GM18909 (cell line): ENCODE results near the gene SLFN14.
"Not testable (repeated sequence)": the region's sequence is repeated elsewhere in the genome, so short reads cannot be mapped to it uniquely, and the experiment has no call there.

Experiments used
- ATAC-seq: cut with Tn5 transposase; IDR thresholded peaks from one replicate; pipeline ENCODE4 v1.9.1; 2021; ENCODE audit warnings: mild to moderate bottlenecking; ENCODE audit not compliant: unreplicated experiment, poor library complexity

SLFN14 gene

DNA sequence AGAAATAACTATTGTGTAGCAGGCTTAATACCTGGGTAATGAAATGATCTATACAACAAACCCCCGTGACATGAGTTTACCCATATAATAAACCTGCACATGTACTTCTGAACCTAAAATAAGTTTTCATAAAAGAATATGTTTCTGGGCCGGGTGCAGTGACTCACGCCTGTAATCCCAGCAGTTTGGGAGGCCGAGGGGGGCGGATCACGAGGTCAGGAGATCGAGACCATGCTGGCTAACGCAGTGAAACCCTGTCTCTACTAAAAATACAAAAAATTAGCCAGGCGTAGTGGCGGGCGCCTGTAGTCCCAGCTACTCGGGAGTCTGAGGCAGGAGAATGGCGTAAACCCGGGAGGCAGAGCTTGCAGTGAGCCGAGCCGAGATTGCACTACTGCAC lies 2.6 kb upstream of the SLFN14 start:
- not testable (repeated sequence) for ATAC-seq

DNA sequence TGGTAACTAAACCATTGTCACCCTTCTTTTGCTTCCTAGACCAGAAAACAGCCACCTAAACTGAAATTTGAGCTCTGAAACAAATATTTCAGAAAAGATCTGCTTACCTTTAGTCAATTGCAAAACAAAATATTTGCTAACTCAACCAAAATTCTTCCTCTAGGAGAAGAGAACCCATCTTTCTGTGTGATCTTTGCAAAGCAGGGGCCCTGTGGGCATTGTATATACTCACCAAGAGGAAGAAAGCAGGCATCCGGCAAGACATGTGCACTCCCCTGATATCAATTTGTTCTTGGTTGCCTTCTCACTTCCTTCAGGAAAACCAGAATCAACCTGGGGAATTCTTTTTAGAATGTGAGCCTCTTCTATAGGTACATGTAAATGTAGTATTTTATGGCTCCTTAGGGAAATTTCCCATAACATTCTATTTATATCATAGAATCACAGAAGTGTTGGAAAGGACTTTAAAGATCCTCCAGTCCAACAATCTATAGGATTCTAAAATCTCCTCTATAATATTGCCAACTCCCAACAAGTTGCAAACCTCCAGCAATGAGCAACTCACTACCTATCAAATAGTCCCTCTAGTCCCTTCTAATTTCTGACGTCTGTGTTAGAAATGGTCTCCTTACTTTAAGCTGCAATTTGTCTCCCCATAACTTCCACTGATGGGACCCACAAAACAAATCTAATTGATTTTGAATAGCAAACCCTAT lies 966 bp downstream of the SLFN14 start:
- ATAC-seq = no peak

DNA sequence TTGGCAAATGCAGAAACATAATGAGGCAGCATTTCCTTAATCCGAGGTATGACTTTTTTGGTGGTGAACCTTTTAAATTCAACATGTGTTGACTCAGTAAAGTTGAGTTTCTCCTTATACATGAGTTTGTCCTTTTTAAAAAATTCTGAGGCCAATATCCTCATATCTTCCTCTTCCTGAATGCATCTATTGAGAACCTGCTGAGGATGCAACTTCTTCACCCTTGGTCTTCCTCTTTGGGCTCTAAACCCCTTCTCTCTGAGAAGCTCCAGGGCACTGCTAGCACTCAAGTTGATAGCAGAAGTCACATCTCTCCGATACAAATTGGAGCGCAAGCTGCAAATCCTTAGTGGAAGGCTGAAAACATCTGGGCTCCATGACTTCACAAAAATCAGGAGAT lies 3.3 kb downstream of the SLFN14 start:
- no peak for ATAC-seq

DNA sequence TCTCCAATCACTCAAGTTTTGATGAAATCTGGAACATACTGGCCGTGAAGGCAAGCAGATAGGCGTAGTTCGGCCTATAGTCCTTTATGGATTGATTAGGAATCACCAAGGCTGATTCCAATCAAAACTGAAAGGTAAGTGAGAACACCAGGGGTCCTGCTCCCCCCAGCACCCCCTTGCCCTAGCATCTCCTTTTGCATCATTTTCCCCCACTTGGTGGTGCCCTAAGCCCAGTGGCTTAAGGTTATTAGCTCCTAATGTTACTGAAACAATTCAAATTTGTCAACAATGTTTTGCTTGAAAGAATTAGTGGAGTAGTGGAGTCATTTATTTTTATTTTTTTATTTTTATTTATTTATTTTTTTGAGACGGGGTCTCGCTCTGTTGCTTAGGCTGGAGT lies 4.9 kb downstream of the SLFN14 start:
- no peak for ATAC-seq

DNA sequence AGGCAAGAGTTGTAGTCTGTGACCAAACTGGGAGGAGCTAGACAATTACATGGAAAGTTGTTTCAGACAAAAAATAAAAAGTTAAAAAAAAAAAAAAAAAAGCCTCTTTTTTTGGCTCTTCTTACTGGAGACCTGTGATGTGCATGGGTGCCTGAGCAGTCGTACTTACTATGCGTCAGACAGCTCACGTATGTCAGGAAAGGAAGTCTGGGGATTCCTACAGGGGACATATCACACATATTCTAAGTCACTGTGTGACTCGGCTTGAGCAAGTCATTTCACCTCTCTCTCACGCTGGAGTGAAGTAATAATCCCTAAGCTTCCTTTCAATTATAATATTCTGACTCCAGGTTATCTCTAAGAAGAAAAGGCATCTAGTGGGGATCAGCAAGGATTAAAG lies 6.0 kb downstream of the SLFN14 start:
- no peak for ATAC-seq

DNA sequence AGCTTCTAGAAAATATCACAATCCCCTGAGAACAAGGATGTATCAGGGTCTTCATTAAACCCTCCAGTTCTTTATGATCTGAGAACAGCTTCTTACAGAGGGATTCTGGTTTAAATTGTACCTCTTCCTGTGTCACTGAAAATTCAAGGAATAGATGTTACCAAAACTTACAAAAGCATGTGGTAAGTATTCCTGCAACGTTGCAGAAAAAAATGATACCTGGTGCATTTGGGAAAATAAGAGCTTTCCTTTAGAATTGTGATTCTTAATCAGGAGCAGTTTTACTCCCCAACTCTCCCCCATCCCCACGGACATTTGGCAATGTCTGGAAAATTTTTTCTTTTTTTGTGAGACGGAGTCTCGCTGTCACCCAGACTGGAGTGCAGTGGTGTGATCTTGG lies 7.3 kb downstream of the SLFN14 start:
- ATAC-seq = no peak

DNA sequence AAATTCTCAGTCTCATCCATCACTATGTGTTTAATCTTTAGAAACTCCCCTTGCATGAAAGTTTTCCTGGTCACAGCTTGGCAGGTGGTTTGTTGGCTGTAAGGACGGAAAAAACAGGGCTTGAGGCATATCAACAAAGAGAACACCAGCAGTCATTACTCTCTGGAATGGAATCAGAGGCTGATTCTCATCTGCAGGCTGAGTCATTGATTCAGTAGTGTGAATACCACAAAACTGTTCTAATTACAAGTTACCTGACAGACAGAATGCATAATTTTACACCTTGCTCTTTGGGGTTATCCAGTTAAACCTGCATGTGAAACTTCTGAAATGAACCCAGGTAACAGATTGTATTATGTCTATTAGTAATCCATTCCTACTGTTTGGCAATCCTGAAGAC lies 11.6 kb downstream of the SLFN14 start:
- ATAC-seq = no peak

DNA sequence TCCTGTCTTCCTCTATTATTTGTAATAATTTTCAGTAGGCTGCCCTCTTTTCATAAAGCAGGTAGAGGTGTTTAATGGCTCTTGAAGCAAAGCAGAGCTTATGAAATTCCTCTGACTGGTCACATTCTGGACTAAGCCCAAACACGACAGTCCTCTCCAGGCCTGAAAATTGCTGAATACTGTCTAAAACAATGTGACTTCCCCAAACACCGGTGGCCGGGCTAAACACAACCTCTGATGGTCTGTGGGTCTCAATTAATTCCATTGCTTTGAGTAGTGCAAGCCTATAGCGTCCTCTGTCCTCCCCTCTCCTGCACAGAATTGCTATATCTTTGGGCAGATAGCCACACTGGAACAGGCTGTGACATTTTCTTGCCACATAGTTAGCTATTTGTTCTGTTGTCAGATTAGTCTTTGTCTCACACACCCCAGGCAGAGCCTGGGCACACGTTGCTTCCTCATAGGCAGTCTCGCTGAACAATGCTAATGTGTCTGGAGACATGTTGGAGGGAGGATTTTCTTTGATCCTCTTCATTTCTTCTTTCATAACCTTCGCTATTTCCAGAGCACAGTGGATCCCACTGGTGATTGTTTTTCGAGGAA lies 12.3 kb downstream of the SLFN14 start:
- no peak for ATAC-seq

DNA sequence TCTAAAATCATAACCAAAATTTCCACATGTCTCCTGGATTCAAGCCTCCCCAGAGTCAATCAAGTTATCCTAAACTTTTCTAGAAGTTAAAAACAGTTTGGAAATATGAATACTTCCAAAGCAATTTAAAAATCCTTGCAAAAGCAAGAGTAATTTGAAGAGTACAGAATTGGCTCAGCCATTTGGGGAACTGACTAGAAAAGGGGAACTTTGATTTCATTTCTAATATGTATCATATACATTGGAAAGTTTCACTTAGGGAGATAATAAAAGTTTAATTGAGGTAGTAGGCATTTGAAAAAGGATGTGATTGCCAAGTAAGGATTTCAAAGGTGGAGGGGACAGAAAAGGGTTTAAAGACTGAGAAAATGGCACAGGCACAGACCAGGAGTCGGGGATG lies 14.1 kb downstream of the SLFN14 start:
- ATAC-seq = no peak

DNA sequence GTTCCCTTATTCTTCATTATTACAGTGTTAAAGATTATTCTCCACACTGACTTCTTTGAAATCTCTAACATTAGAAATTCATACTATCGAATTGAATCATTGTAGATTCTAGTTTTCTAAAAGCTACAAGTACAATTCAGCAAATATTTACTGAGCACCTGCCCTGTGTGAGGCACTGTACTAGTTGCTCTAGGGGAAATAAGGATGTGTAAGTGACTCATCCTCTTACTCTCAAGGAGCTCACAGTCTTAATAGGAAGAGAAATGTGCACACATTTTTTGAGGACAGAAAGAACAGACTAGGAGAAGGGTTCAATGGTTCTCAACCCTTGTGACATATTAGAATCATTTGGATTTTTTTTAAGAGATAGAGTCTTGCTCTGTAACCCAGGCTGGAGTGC lies 15.5 kb downstream of the SLFN14 start:
- ATAC-seq = no peak

DNA sequence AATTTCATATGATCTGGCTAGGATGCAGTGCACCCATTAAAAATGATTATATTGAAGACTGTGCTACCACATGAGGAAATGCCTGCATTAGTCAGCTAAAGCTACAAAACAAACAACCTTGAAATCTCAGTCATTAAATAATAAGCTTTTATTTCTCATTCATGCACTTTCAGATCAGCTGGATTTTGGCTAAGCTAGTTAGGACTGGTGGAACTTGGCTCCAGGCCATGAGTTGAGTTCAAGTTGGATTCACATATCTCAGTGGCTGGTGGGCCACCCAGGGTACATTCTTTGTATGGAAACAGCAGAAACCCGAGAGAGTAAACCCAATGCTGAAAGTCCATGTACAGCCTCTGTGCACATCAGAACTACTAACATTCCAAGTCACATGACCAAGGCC lies 16.8 kb downstream of the SLFN14 start:
- no peak for ATAC-seq

DNA sequence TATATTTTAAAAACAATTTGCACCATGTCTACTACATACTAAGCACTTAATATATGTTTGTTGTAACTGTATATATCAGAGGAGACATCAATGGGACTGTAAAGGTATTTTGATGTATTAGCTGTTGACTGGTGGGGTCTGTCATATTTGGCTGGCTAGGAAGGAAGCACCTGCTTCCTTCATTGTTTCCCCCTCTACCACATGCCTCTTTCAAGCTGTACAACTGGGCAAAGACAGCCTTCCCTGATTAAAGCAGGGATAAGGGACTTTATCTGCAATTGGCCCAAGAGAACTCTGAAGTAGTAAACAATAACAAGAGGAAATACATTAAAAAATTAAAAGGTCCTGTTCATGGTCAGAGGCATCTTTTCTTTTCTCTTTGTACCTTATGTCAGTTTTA lies 17.6 kb downstream of the SLFN14 start:
- ATAC-seq = no peak

DNA sequence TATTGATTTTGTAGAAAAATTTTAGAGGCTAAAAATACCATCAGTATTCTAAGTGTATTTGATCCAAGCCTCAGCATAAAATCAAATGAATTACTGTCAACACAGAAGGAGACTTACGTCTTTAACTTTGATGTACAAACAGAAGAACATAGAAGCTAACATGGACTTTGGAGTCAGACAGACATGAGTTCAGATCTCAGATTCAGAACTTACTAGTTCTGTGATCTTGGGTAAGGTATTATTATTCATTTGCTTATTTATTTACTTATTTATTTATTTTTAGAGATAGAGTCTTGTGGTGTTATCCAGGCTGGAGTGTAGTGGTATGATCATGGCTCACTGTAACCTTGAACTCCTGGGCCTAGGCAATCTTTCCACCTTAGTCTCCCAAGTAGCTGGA lies 19.2 kb downstream of the SLFN14 start:
- no peak for ATAC-seq

DNA sequence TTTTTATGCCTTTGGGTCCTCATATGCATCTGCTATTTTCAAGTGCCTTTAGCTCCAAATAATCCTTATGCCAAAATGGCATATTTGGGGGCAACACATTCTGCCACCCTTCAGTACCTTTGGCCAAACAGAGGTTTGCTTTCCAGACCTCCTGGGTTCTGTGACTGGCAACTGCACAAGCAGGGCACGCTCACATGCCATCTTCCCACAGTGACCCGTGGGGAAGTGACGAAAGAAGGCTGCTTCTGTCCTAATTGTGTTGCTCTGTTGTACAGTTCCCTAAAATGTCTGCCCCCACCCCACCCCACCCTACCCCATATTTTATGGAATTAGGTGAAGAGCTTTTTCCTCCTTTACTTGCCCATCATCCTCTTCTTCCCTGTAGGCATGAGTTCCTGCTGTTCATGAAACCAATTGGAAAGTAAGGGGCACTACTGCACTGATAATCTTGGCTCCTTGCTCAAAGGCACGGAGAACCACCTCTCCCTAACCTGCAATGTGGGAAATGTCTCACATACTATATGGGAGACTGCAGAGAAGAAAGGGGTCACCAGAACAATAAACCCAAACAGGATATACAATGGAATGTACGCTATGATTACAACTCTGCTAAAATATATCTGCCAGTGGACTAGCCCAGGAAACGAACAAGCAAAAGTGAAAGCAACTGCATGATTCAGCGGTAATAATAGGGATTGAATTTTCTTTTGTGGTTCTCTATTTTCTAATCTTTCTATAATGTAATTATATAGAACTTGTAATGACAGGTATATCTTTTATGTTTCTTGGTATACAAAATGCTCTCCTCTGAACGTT lies 19.8 kb downstream of the SLFN14 start:
- no peak for ATAC-seq

DNA sequence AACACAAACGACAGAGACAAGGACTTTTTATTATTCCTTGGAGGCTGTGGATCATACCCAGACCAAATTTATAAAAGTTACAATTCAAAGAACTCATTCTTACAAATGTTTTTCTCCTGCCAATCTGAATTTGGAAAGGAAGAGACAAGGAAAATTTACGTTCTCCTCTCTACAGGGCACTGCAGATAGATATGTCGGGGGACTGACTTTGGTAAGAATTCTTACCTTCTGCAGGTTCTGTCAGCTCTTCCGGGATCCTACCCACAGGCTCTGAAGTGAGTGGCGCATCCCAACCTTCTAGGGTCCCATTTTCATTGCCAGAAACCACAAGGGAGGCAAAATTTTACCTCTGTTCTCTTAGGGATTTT lies 21.0 kb downstream of the SLFN14 start:
- ATAC-seq = no peak

DNA sequence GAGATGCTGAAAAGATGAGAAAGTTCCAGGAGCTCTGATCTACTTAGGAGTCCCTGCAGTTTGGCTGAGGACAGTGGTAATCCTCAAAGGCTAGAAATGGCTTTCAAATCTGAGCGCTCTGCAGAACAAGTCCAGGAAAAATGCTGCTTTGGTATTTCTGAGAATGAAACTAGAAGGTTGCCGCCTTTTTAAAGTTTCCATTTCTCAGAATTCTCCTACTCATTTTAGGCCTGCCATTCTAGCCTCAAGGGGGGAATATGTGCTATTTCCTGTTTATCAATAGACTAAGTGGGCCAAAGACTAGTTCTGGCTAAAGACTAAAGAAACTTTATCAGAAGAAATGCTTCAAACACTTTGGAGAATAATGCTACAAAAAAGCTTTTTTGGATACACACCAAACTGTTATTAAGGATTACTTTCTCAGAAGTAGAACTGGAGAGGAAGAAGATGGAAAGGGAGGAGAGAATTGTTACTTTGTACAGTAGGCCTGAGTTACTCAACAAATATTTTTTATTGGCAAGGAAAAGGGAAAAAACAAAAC lies 22.9 kb downstream of the SLFN14 start, which contains the start of gene SLFN12L:
SLFN12L (minus strand) TSS at position 78 of the 541 bp plus-strand sequence. CDS start 15,314 bp downstream, outside the sequence.
- no peak for ATAC-seq

DNA sequence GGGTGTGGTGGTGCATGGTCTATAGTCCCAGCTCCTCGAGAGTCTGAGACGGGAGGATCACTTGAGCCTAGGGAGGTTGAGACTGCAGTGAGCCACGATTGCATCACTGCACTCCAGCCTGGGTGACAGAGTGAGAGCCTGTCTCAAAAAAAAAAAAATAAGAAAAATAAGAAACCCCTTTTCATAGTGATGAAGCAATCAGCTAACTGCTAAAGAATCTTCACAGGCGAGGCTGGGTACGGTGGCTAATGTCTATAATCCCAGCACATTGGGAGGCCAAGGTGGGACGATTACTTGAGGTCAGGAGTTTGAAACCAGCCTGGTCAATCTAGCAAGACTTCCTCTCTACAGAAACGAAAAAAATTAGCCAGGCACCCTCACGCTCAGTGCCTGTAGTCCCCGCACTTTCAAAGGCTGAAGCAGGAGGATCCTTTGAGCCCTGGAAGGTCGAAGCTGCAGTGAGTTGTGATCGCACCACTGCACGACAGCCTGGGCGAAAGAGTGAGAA lies 23.9 kb downstream of the SLFN14 start:
- no peak for ATAC-seq

DNA sequence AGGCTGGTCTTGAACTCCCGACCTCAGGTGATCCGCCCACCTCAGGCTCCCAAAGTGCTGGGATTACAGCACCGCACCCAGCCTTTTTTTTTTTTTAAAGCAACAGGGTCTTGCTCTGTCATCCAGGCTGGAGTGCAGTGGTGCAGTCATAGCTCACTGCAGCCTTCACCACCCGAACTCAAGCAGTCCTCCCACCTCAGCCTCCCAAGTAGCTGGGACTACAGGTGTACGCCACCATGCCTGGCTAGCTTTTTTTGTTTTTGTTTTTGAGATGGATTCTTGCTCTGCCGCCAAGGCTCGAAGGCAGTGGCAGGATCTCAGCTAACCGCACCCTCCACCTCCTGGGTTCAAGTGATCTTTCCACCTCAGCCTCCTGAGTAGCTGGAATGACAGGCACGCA lies 25.2 kb downstream of the SLFN14 start:
- not testable (repeated sequence) for ATAC-seq

DNA sequence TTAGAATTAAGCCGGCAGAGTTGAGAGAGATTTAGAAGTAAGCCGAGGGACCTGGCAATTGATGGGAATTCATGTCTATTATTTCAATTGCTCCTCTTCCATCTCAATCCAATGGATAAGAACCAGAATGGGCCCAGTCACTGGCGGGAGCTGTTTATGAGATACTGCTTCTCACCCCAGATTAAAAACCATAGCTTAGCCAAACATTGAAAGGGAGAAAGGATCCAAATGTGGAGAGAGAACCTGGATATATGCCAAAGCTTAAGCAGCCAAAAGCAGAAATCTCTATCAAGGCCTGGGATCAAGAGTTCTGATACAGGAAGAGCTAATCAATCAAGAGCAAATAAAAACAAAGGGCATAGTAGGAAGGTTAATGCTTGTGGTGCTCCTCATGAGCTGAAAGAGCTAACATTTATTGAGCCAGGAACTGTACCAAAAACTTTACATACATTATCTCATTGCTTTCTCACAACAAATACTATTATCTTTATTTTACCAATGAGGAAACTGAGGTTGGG lies 26.0 kb downstream of the SLFN14 start:
- ATAC-seq = no peak

DNA sequence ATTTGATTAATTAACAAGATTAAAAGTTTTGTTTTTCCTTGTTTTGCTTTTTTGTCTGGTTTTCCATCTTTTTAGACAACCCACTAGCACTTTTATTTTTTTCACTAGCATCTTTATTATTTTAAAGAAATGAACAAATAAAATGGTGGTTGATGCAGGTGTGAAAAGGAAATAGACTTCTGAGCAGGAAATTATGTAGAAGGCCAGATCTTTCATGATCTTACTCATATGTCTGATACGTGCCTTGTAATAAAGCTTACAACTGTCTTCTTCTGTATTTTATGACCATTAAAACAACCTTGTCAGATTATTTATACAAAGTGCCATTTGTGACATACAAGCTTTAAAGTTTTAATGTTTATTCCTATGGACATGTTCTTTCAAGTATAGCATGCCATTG lies 29.5 kb downstream of the SLFN14 start:
- no peak for ATAC-seq

DNA sequence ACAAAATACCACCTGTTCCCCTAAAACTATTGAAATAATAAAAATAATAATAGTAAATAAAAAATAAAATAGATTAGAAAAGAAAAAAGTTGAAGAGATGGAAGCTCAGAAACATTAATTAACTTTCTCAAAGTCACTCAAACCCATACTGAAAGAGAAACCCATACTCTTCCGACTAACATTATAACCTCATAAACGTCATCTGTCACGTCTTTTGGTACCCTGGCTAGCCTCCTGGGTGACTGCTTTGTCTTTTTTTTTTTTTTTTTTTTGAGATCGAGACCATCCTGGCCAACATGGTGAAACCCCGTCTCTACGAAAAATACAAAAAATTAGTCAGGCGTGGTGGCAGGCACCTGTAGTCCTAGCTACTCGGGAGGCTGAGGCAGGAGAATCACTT lies 30.8 kb downstream of the SLFN14 start:
- ATAC-seq = no peak
